ENCODE measurements around the gene MOCS1. TPM values are rescaled to one million over a fixed set of nuclear protein-coding genes. Genes with fewer than 3 reads are reported as not detected.

The MOCS1 gene
- total and polyA plus RNA-seq, 2 donors (not counting 1 experiment from before 2014, with no cell fraction given): 0.15 TPM; not detected in 1

GRCh38 chr6:39958947-39959346 is 24.7 kb upstream of the MOCS1 start:
- H3K9me3 ChIP-seq (ENCODE audit: control extremely low read depth in 1 of 3, control insufficient read depth in 2 of 3, insufficient read depth in 1 of 3, low read length in 2 of 3): peaks cover 0 to 3% (median 0%) of the 10 kb centered on the region in 3 donors
- intact Hi-C loops (cut with micrococcal nuclease): no loop called here
- no peak overlapping the region for H3K4me2 ChIP-seq (replicated peaks; ENCODE audit: low read depth, low read length, poor library complexity, severe bottlenecking)
- CTCF ChIA-PET: no interaction called here
- TF ChIP-seq EZH2 (IDR thresholded peaks at IDR 0.05; ENCODE audit: borderline replicate concordance, insufficient read depth, low read depth, low read length, poor library complexity, severe bottlenecking): no peak
- TF ChIP-seq CTCF (IDR thresholded peaks at IDR 0.05): no peak
- no peak for ATAC-seq (ENCODE audit: low read depth)
- POLR2A ChIA-PET: no interaction called here
- no peak for DNase-seq
- peaks cover 15% of the 10 kb centered on the region for H3K27me3 Mint-ChIP-seq
- no peak overlapping the region for H2AFZ ChIP-seq (ENCODE audit: insufficient read depth, low read depth, low read length, poor library complexity, severe bottlenecking)
- no peaks in the 10 kb centered on the region for H3K27me3 ChIP-seq (replicated peaks in 1 of 4; ENCODE audit: control extremely low read depth in 1 of 4, control insufficient read depth in 3 of 4, insufficient read depth in 4 of 4, low read length in 3 of 4)
- no peaks in the 10 kb centered on the region for H3K4me1 Mint-ChIP-seq
- no peak overlapping the region for H3K4me3 ChIP-seq (ENCODE audit: control extremely low read depth in 1 of 5, extremely low read depth in 1 of 5, insufficient read depth in 1 of 5, low read depth in 2 of 5, low read length in 4 of 5)
- no peak overlapping the region for H3K4me3 Mint-ChIP-seq
- H3K4me1 ChIP-seq (ENCODE audit: control insufficient read depth in 2 of 2, insufficient read depth in 2 of 2, low read length in 2 of 2): no peaks in the 10 kb centered on the region
- H3K9ac ChIP-seq (ENCODE audit: low read length): no peak overlapping the region
- H3K27ac ChIP-seq (ENCODE audit: low read length in 2 of 2): no peak overlapping the region
- 83% methylated on average over 2 of the region's 2 CpGs for WGBS (ENCODE audit: insufficient coverage)
- H3K36me3 ChIP-seq (replicated peaks in 1 of 2; ENCODE audit: control extremely low read depth in 1 of 2, control insufficient read depth in 1 of 2, extremely low read depth in 1 of 2, insufficient read depth in 2 of 2, low read length in 1 of 2): no peaks in the 10 kb centered on the region
- no peak overlapping the region for H3K27ac Mint-ChIP-seq
- no peaks in the 10 kb centered on the region for H3K79me2 ChIP-seq (ENCODE audit: control insufficient read depth, insufficient read depth, low read length)
- H3K9me3 Mint-ChIP-seq (ENCODE audit: insufficient read depth): peaks cover 8% of the 10 kb centered on the region
- no peaks in the 10 kb centered on the region for H4K20me1 ChIP-seq (ENCODE audit: control insufficient read depth, insufficient read depth, low read length, poor library complexity, severe bottlenecking)

- H3K9me3 Mint-ChIP-seq (ENCODE audit: insufficient read depth): peaks cover 8% of the 10 kb centered on the region
- no peak overlapping the region for H2AFZ ChIP-seq (ENCODE audit: insufficient read depth, low read depth, low read length, poor library complexity, severe bottlenecking)
- TF ChIP-seq EZH2 (IDR thresholded peaks at IDR 0.05; ENCODE audit: borderline replicate concordance, insufficient read depth, low read depth, low read length, poor library complexity, severe bottlenecking) (no peak), CTCF (IDR thresholded peaks at IDR 0.05) (no peak)
- H3K27me3 Mint-ChIP-seq: peaks cover 11% of the 10 kb centered on the region
- no peaks in the 10 kb centered on the region for H3K27me3 ChIP-seq (replicated peaks in 1 of 4; ENCODE audit: control extremely low read depth in 1 of 4, control insufficient read depth in 3 of 4, insufficient read depth in 4 of 4, low read length in 3 of 4)
- no peaks in the 10 kb centered on the region for H3K4me1 ChIP-seq (ENCODE audit: control insufficient read depth in 2 of 2, insufficient read depth in 2 of 2, low read length in 2 of 2)
- H3K4me1 Mint-ChIP-seq: no peaks in the 10 kb centered on the region
- H3K4me2 ChIP-seq (replicated peaks; ENCODE audit: low read depth, low read length, poor library complexity, severe bottlenecking): no peak overlapping the region
- no peak for DNase-seq
- H4K20me1 ChIP-seq (ENCODE audit: control insufficient read depth, insufficient read depth, low read length, poor library complexity, severe bottlenecking): no peaks in the 10 kb centered on the region
- ChIA-PET POLR2A (no interaction called here), CTCF (no interaction called here)
- H3K36me3 ChIP-seq (replicated peaks in 1 of 2; ENCODE audit: control extremely low read depth in 1 of 2, control insufficient read depth in 1 of 2, extremely low read depth in 1 of 2, insufficient read depth in 2 of 2, low read length in 1 of 2): no peaks in the 10 kb centered on the region
- no peak overlapping the region for H3K27ac Mint-ChIP-seq
- H3K27ac ChIP-seq (ENCODE audit: low read length in 2 of 2): no peak overlapping the region
- WGBS (ENCODE audit: insufficient coverage): no CpG with 5 or more reads among the region's 4 CpGs
- no peaks in the 10 kb centered on the region for H3K79me2 ChIP-seq (ENCODE audit: control insufficient read depth, insufficient read depth, low read length)
- peaks cover 0 to 3% (median 0%) of the 10 kb centered on the region in 3 donors for H3K9me3 ChIP-seq (ENCODE audit: control extremely low read depth in 1 of 3, control insufficient read depth in 2 of 3, insufficient read depth in 1 of 3, low read length in 2 of 3)
- no peak overlapping the region for H3K4me3 ChIP-seq (ENCODE audit: control extremely low read depth in 1 of 5, extremely low read depth in 1 of 5, insufficient read depth in 1 of 5, low read depth in 2 of 5, low read length in 4 of 5)
- no peak overlapping the region for H3K9ac ChIP-seq (ENCODE audit: low read length)
- no peak overlapping the region for H3K4me3 Mint-ChIP-seq
- intact Hi-C loops (cut with micrococcal nuclease): no loop called here
- no peak for ATAC-seq (ENCODE audit: low read depth)
Measured at GRCh38 chr6:39956936-39957335, 22.7 kb upstream of the MOCS1 start.

All from B cell (primary cell).